ENCODE data around the gene LTF. TPM values are rescaled to one million over a fixed set of nuclear protein-coding genes. Genes with fewer than 3 reads are reported as not detected.
"Not testable (repeated sequence)": the region's sequence is repeated elsewhere in the genome, so short reads cannot be mapped to it uniquely, and the experiment has no call there.

Gene LTF
- total RNA-seq, 1 donor from 2014 or later, result not detected

DNA sequence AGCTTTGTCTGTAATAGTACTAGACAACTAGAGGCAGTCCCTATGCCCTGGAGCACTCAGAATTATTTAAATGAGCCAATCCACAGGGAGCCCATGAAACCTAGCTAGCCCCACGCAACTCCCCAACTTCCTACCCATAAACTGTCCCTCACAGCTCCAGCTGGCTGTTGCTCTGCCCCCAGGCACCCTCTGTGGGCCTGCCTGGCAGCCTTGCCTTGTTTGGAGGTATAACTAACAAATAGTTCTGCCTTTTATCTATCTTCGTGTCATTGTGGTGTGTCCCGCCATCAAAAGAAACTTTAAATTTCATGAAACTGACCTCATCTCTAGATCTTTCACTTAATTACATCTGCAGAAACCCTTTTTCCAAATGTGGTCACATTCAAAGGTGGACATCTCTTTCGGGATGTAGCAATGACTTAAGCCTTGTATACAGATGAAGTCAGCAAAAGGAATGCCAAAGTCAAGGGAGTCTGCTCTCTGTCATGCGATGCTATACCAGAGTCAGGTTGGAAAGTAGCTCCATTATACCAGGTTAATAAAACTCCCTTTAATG, 31.3 kb upstream of the LTF start:
- intact Hi-C loops (cut with micrococcal nuclease), result loop anchor here (2.0 kb wide), 2 partner anchors 43 to 63 kb away; no protein-coding TSS in a partner anchor
- Mint-ChIP-seq H3K9me3 (no peaks in the 10 kb centered on the region), H3K27ac (no peak overlapping the region), H3K27me3 (no peaks in the 10 kb centered on the region), H3K4me3 (no peak overlapping the region), H3K36me3 (ENCODE audit: low read depth) (no peaks in the 10 kb centered on the region), H3K4me1 (peaks cover 18% of the 10 kb centered on the region)
- ATAC-seq (ENCODE audit: low read depth) (no peak), DNase-seq (no peak)
- CTCF ChIA-PET, result interaction anchor here (1.2 to 4.0 kb wide), 6 partner anchors 7 to 134 kb away, joined by 3 to 21 read pairs (median 10); no protein-coding TSS in a partner anchor
- TF ChIP-seq, protein P1, sequence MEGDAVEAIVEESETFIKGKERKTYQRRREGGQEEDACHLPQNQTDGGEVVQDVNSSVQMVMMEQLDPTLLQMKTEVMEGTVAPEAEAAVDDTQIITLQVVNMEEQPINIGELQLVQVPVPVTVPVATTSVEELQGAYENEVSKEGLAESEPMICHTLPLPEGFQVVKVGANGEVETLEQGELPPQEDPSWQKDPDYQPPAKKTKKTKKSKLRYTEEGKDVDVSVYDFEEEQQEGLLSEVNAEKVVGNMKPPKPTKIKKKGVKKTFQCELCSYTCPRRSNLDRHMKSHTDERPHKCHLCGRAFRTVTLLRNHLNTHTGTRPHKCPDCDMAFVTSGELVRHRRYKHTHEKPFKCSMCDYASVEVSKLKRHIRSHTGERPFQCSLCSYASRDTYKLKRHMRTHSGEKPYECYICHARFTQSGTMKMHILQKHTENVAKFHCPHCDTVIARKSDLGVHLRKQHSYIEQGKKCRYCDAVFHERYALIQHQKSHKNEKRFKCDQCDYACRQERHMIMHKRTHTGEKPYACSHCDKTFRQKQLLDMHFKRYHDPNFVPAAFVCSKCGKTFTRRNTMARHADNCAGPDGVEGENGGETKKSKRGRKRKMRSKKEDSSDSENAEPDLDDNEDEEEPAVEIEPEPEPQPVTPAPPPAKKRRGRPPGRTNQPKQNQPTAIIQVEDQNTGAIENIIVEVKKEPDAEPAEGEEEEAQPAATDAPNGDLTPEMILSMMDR (IDR thresholded peaks at IDR 0.05), result no peak
- POLR2A ChIA-PET, result interaction anchor here (0.9 kb wide), 1 partner anchor 42 kb away, joined by 4 read pairs; no protein-coding TSS in a partner anchor

DNA sequence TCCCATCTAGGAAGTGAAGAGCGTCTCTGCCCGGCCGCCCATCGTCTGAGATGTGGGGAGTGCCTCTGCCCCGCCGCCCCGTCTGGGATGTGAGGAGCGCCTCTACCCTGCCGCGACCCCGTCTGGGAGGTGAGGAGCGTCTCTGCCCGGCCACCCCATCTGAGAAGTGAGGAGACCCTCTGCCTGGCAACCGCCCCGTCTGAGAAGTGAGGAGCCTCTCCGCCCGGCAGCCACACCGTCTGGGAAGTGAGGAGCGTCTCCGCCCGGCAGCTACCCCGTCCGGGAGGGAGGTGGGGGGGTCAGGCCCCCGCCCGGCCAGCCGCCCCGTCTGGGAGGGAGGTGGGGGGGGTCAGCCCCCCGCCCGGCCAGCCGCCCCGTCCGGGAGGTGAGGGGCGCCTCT, 29.8 kb upstream of the LTF start:
- H3K27me3 Mint-ChIP-seq; intact Hi-C loops (cut with micrococcal nuclease); DNase-seq; ATAC-seq (ENCODE audit: low read depth); H3K27ac Mint-ChIP-seq; H3K9me3 Mint-ChIP-seq; H3K4me1 Mint-ChIP-seq; CTCF ChIA-PET; H3K4me3 Mint-ChIP-seq; POLR2A ChIA-PET; H3K36me3 Mint-ChIP-seq (ENCODE audit: low read depth): not testable (repeated sequence)

DNA sequence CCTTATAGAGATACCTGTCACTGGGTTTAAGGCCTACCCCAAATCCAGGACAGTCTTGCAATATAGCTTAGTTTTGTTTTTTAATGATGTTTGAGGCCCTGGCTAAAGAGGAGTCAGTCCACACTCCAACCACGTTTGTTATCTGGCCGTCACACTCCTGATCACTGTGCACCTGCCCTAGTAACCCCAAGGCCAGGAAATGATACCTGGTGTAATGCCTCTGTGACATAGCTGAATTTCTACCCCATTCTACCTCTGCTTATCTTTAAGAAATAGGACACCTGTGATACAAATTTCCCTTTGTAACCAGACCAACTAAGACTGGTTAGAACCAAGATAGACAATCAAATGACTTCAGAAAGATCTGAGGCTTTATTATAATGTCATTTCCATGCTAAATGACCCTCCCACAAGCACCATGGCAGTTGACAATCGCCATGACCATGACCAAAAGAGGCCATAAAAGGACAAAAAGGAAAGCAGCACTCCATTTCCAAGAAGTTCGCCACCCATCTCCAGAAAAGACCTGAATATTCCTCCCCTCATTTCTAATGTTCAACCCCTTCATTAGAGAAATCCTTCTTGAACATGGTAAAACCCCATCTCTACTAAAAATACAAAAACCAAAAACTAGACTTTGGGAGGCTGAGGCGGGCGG, 28.3 kb upstream of the LTF start:
- intact Hi-C loops (cut with micrococcal nuclease), result no loop called here
- H3K4me1 Mint-ChIP-seq, result peaks cover 19% of the 10 kb centered on the region
- peaks cover under 1% of the 10 kb centered on the region for H3K27me3 Mint-ChIP-seq
- H3K27ac Mint-ChIP-seq, result no peak overlapping the region
- TF ChIP-seq, protein P1 (IDR thresholded peaks at IDR 0.05), result no peak
- ATAC-seq (ENCODE audit: low read depth) (no peak), DNase-seq (no peak)
- CTCF ChIA-PET, result interaction anchor here (0.6 to 9.0 kb wide), 3 partner anchors 67 to 1734 kb away, joined by 4 to 229 read pairs (median 9); no protein-coding TSS in a partner anchor
- POLR2A ChIA-PET, result interaction anchor here (0.6 kb wide), 1 partner anchor 66 kb away, joined by 3 read pairs; no protein-coding TSS in a partner anchor
- H3K4me3 Mint-ChIP-seq, result no peak overlapping the region
- H3K36me3 Mint-ChIP-seq (ENCODE audit: low read depth), result no peaks in the 10 kb centered on the region
- H3K9me3 Mint-ChIP-seq, result no peaks in the 10 kb centered on the region

DNA sequence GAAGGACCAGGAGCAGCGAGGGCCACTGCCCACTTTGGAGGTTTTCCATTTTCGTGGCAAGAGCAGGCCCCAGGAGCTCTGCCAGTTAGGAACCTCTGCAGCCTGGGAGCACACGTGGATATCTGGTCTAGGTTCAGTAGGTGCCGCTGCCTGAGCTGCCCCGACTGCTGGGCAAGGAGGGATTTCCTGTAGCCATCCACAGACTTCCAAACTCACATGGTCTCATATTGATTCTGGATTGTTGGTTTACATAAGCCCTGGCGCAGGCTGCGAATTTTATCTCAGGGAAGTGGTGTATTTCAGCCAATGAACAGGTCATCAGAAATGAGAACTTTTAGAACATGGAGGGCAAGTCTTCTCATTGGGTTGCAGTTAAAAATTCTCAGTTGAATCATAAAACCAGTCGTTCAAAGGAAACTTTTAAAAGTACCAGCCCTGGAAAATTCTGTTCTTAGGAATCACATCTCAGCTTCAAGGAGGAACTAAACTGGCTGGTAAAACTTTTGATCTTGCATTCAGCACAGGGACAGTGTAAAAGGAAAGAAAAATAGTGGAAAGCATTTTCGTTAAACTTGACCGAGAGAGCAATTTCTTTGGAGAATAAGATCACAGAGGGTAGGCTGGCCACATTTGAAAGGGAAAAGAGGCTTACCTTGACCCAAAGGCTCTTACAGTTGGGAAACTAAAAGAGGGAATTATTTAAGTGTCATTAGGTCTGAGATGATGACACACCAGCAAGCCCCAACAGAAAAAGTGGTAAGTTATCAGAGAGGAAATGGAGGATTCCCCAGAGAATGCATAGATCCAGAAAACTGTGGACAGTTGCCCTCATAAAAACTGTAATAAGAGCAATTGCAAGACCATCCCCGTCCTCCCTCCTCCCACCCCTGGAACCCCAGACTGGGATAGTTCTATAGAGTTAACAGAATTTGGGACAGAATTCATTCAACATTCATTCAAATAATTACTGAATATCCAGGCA, 26.7 kb upstream of the LTF start:
- no peaks in the 10 kb centered on the region for H3K36me3 Mint-ChIP-seq (ENCODE audit: low read depth)
- H3K9me3 Mint-ChIP-seq, result no peaks in the 10 kb centered on the region
- ChIA-PET POLR2A (interaction anchor here (0.7 to 3.4 kb wide), 2 partner anchors 47 to 69 kb away, joined by 3 to 23 read pairs; no protein-coding TSS in a partner anchor), CTCF (interaction anchor here (1.6 to 9.0 kb wide), 3 partner anchors 49 to 138 kb away, joined by 9 to 229 read pairs (median 101); no protein-coding TSS in a partner anchor)
- H3K4me1 Mint-ChIP-seq, result peaks cover 12% of the 10 kb centered on the region
- DNase-seq (no peak), ATAC-seq (ENCODE audit: low read depth) (no peak)
- TF ChIP-seq, protein P1 (IDR thresholded peaks at IDR 0.05), result no peak
- intact Hi-C loops (cut with micrococcal nuclease), result no loop called here
- H3K4me3 Mint-ChIP-seq, result no peak overlapping the region
- peaks cover 2% of the 10 kb centered on the region for H3K27me3 Mint-ChIP-seq
- H3K27ac Mint-ChIP-seq, result no peak overlapping the region

DNA sequence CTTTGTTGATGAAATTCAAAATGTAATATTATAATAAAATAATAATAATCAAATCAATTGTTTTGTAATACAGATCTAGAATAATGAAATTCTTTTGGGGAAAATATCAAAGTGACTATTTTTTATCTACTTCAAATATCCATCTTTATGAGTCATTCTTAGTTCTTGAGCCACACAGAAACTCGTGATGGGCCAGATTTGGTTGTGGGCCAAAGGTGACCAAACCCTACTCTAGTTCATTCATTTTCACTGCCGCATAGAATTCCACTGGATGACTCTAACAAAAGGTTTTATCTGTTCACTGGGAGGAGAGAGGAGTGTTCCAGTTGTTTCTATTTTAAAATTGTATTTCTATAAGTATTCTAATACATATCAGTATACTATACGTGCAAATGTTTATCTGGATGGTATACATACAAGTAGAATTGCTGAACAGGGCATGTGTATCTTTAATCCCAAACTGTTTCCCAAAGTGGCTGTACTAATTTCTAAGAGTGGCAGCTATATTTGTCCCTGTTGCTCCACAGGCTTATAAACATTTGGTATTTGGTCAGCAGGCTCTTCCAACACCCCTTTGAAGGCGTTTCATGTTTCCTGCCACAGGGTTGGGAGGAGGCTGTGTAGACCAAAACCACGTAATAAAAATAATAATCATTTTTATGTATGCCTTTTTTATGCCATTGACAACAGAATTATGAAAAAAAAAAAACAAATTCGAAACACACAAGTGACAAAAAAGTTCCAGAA, 25.8 kb upstream of the LTF start:
- Mint-ChIP-seq H3K36me3 (ENCODE audit: low read depth) (no peaks in the 10 kb centered on the region), H3K9me3 (no peaks in the 10 kb centered on the region), H3K27ac (no peak overlapping the region), H3K4me3 (no peak overlapping the region), H3K4me1 (peaks cover 12% of the 10 kb centered on the region), H3K27me3 (peaks cover 2% of the 10 kb centered on the region)
- DNase-seq (no peak), ATAC-seq (ENCODE audit: low read depth) (no peak)
- TF ChIP-seq, protein P1 (IDR thresholded peaks at IDR 0.05), result no peak
- intact Hi-C loops (cut with micrococcal nuclease), result no loop called here
- ChIA-PET POLR2A (interaction anchor here (0.7 to 3.4 kb wide), 4 partner anchors 8 to 70 kb away, joined by 3 to 23 read pairs (median 11); partner anchors contain the start of gene RTP3), CTCF (interaction anchor here (2.7 to 9.0 kb wide), 5 partner anchors 7 to 140 kb away, joined by 21 to 229 read pairs (median 101); partner anchors contain the start of gene RTP3)

All from activated B cell treated with CpG ODN at 0.5 μM for 24 hours (primary cell).